GM12874 (cell line): Measurements from ENCODE around the gene HSPB7.

ENCODE experiments used
- TF ChIP-seq, protein P1 (sequence below): IDR thresholded peaks from 2 replicates; pipeline ENCODE4 v1.5.1; 2011; ENCODE audit warnings: low read depth, mild to moderate bottlenecking, control low read depth, low read length, moderate library complexity; ENCODE audit not compliant: insufficient read depth

The HSPB7 gene

DNA sequence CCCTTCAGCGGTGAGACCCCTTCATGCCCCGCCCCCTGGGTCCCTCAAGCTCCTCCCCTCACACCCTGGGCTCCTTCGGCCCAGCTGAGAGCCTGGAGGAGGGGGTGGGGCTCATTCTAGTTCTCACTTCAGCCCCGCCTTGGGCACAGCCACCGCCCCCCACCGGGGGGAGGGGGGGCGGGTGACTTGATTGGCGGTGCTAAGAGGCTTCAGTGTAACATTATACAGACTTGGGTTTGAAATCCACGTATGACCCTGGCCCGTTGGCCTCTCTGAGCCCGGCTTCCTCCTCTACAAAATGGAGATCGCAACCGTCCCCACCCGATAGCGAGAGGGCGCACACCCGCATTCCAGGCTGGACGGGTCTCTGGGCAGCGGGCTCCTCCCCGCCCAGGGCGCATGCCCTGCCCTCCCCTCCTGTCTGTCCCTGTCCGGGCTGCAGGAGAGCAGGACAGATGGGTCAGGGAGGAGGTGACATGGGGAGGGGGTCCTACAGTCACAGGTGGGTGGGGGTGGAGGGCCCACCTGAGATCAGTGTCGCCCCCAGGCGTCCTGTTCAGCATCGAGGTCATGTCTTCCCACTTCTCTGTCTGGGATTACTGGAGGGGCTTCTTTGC lies 30.8 kb upstream of the HSPB7 start:
- TF ChIP-seq, protein P1, sequence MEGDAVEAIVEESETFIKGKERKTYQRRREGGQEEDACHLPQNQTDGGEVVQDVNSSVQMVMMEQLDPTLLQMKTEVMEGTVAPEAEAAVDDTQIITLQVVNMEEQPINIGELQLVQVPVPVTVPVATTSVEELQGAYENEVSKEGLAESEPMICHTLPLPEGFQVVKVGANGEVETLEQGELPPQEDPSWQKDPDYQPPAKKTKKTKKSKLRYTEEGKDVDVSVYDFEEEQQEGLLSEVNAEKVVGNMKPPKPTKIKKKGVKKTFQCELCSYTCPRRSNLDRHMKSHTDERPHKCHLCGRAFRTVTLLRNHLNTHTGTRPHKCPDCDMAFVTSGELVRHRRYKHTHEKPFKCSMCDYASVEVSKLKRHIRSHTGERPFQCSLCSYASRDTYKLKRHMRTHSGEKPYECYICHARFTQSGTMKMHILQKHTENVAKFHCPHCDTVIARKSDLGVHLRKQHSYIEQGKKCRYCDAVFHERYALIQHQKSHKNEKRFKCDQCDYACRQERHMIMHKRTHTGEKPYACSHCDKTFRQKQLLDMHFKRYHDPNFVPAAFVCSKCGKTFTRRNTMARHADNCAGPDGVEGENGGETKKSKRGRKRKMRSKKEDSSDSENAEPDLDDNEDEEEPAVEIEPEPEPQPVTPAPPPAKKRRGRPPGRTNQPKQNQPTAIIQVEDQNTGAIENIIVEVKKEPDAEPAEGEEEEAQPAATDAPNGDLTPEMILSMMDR, result no peak

DNA sequence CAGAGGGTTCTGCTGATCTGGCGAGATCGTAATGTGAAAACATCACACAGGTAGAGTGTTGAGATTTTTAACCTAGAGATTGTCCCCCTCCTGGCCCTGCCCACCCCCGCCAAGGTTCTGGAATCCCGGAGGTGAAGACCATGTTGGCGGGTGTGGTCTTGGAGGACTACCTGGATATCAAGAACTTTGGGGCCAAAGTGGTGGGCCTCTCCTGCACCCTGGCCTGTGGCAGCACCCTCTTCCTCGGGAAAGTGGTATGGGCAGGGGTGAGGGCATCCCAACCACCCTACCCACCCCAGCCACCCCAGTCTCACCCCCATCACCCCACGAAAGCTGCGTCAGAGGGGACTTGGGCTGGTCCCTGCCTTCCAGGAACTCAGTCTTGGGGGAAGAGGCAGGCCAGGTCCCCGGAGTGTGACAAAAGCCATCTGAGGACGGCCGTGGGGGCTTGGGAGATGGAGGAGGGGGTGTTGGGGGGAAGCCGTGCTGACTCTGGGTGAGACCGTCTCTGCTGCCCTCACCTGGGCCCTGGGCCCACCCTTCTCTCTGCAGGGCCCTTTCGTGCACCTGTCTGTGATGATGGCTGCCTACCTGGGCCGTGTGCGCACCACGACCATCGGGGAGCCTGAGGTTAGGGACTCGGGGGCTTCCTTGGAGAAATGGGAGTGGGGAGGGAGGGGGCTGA lies 30.1 kb upstream of the HSPB7 start:
- TF ChIP-seq, protein P1, result no peak

DNA sequence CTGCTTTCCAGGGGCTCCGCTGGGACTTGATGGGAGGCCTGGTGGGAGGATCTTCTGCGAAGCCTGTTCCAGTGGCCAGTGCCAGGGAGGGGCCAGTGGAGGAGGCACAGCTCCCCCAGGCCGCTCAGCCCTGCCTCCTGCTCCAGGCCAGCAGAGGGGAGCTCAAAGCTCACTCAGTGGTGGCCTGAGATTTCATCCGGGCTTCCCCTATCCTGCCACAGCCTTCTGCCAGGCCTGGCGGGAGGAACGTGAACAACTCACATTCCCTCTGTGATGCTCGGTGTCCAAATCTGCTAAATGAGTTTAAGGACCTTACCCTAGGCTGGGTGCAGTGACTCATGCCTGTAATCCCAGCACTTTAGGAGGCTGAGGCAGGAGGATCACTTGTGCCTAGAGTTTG lies 29.0 kb upstream of the HSPB7 start:
- TF ChIP-seq, protein P1, result no peak

DNA sequence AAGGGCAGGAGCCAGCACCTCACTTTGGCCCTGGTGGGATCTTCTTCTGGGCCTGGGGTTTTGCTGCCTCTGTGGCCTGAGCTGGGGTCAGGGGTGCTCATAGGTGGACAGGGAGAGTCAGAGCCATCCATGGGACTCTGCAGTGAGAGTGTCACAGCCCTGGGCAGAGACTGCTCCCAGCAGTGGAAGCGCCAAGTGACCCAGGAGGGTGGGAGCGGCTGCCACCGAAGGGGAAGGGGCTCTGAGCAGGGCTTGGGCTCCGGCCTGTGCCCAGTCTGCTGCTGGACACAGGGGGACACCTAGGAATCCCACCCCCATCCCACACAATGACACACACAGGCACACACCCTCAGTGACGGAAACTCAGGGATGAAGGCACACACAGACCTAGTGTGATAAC lies 26.1 kb upstream of the HSPB7 start:
- TF ChIP-seq, protein P1, result no peak

DNA sequence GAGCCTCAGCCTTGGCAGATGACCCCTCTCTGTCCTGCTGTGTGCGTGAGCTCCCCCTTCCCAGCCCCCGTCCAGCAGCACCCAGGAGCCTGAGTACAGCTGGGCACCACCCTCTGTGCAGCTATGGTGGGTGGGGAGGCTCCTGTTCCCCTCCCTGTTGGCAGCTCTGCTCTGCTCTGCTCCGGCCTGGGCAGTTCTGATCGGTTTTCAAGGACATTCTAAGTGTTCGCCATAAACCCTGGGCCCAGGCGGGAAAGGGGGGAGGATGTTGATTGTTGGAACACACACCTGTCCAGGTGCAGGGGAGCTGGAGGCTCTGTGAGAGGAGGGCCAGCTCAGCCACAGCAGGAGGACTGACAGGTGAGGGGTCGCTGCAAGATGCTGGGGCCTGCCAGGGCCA lies 25.7 kb upstream of the HSPB7 start, which contains the start of gene CLCNKB:
Gene CLCNKB, plus strand, starts transcription at position 262 of the 400 bp plus-strand sequence. CDS start 711 bp downstream, outside the sequence.
- TF ChIP-seq, protein P1, result no peak

DNA sequence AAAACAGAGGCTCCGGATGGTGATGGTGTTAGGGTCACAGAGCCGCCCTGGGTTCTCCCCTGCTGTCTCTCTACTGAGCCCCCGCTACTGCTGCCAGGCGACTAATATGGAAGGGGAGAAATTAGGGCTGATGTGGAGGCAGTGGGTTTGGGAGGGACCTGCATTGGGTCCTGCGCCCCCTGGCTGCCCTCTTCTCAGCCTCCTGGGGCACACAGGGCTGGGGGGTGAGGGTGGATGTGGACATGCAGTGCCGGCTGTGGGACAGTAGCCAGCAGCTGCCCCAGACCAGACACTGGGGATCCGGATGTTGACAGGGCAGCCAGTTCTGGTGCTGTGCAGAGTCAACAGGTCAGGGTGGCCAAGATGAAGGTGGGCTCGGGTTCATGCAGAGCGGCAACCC lies 24.3 kb upstream of the HSPB7 start:
- TF ChIP-seq, protein P1, result peak; percentile 13; the same call in 1 of the 2 replicates

DNA sequence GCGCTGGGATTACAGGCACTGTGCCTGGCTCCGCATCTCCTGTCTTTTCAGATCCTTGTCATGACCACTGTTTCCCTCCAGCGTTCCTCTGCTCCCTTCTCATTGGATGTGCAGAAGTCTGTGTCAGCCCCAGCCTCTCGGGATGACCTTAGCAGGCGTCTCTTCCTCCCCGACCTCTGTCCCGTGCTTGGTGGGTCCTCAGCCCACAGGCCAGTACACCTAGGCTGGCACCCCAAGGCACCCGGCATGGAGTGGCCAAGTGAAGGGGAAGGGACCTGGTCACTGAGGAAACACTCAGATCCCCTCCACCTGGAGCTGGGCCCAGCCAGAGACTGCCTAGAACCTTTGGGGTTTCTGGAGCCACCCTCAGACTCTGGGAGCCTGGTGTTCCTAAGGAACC lies 23.4 kb upstream of the HSPB7 start:
- TF ChIP-seq, protein P1, result no peak
